Kasumi-1 (cell line): Measurements from ENCODE around the gene GOLGA2.
A peak's percentile ranks its signal among the peaks of the same experiment; 100 is the strongest.

ENCODE experiments used
- DNase-seq, 2 experiments: peaks; one replicate each; lab custom pipeline; 2025; lab: John Stamatoyannopoulos, UW

Gene GOLGA2

GRCh38 chr9:128275198-128276007, at the start of gene GOLGA2:
Gene GOLGA2 (minus strand): TSS chr9:128276007. CDS start chr9:128275976, 31 bp downstream.
- peak; percentile 52 to 70 for DNase-seq

- DNase-seq: no peak
Observed at GRCh38 chr9:128324401-128324800, 48.6 kb upstream of the GOLGA2 start.

GRCh38 chr9:128323791-128324190, 48.0 kb upstream of the GOLGA2 start:
- no peak for DNase-seq

- DNase-seq: peak in 1 of 2 experiments; percentile 22
Observed at GRCh38 chr9:128323212-128323730, 47.5 kb upstream of the GOLGA2 start.

- peak; percentile 95 to 97 for DNase-seq
Observed at GRCh38 chr9:128322404-128323211, 46.8 kb upstream of the GOLGA2 start, which contains the start of the genes COQ4 and TRUB2. Gene COQ4 (plus strand): TSS chr9:128322839. CDS start chr9:128322859, 20 bp downstream. Gene TRUB2 (minus strand): TSS chr9:128322447. CDS start chr9:128322408, 39 bp downstream.

GRCh38 chr9:128321879-128322403, 46.1 kb upstream of the GOLGA2 start:
- DNase-seq: no peak

- no peak for DNase-seq
Observed at GRCh38 chr9:128321343-128321742, 45.5 kb upstream of the GOLGA2 start.

- DNase-seq: no peak
Observed at GRCh38 chr9:128317629-128318028, 41.8 kb upstream of the GOLGA2 start.

GRCh38 chr9:128316421-128316820, 40.6 kb upstream of the GOLGA2 start:
- DNase-seq: no peak

GRCh38 chr9:128314697-128315096, 38.9 kb upstream of the GOLGA2 start:
- no peak for DNase-seq

- DNase-seq: no peak
Observed at GRCh38 chr9:128310461-128310860, 34.7 kb upstream of the GOLGA2 start.

- DNase-seq: no peak
Observed at GRCh38 chr9:128309551-128309950, 33.7 kb upstream of the GOLGA2 start.

- no peak for DNase-seq
Observed at GRCh38 chr9:128304971-128305288, 29.1 kb upstream of the GOLGA2 start.

GRCh38 chr9:128304136-128304970, 28.5 kb upstream of the GOLGA2 start:
- no peak for DNase-seq

GRCh38 chr9:128298535-128299482, 23.0 kb upstream of the GOLGA2 start:
- no peak for DNase-seq

- DNase-seq: no peak
Observed at GRCh38 chr9:128297221-128297773, 21.5 kb upstream of the GOLGA2 start.

GRCh38 chr9:128296340-128297220, 20.8 kb upstream of the GOLGA2 start:
- DNase-seq: no peak

GRCh38 chr9:128294142-128294541, 18.3 kb upstream of the GOLGA2 start:
- DNase-seq: no peak

- no peak for DNase-seq
Observed at GRCh38 chr9:128293091-128293490, 17.3 kb upstream of the GOLGA2 start.
